Ascending aorta (tissue), 2 donors: ENCODE data around the gene PLK3. TPM values are rescaled to one million over a fixed set of nuclear protein-coding genes. Genes with fewer than 3 reads are reported as not detected.
A peak's percentile ranks its signal among the peaks of the same experiment; 100 is the strongest.
"Not testable (repeated sequence)": the region's sequence is repeated elsewhere in the genome, so short reads cannot be mapped to it uniquely, and the experiment has no call there.

ENCODE experiments used
- DNase-seq, 2 donors: peaks; one replicate each; pipeline ENCODE4 v3.0.0-alpha.2; 2019; ENCODE audit warnings: low spot score in 2 of 2
- H3K27ac ChIP-seq, 2 donors: fragments of 200-600 bp; sonication (generic); one replicate each; pipeline ENCODE4 v1.5.1; 2016 to 2017; ENCODE audit warnings: mild to moderate bottlenecking in 1 of 2
- H3K27me3 ChIP-seq: fragments of 200-600 bp; sonication (generic); one replicate; pipeline ENCODE4 v1.5.1; 2017
- H3K36me3 ChIP-seq, 2 donors: fragments of 200-600 bp; sonication (generic); one replicate each; pipeline ENCODE4 v1.5.1; 2016
- H3K4me1 ChIP-seq, 2 donors: fragments of 200-600 bp; sonication (generic); one replicate each; pipeline ENCODE4 v1.5.1; 2016 to 2017; ENCODE audit warnings: mild to moderate bottlenecking in 1 of 2
- H3K4me3 ChIP-seq, 2 donors: fragments of 200-600 bp; sonication (generic); one replicate each; pipeline ENCODE4 v1.5.1; 2016 to 2017; ENCODE audit warnings: mild to moderate bottlenecking in 1 of 2
- H3K9me3 ChIP-seq, 2 donors: fragments of 200-600 bp; sonication (generic); one replicate each; pipeline ENCODE4 v1.5.1; 2016
- intact Hi-C: fragments of 100-400 bp; cut with DNase I; formaldehyde crosslinking; loops from one replicate; pipeline ENCODE4 v1.15.1; 2023
- total RNA-seq: library from RNA; depleted of rRNA; stranded (reverse); fragments of >200 nt; gene quantifications from one replicate; pipeline ENCODE4 v1.1.0, GENCODE V29; 2016
- TF ChIP-seq, protein P1 (sequence below), 3 experiments: fragments of 200-600 bp in 2 of 3; fragments of 450-650 bp in 1 of 3; sonication (generic) in 2 of 3; IDR thresholded peaks; one replicate each; pipeline ENCODE4 v1.5.1; 2016 to 2019; ENCODE audit warnings: antibody characterized with exemption in 3 of 3, mild to moderate bottlenecking in 1 of 3, moderate library complexity in 1 of 3

Gene PLK3
- total RNA-seq, 1 donor from 2014 or later, result 107 TPM

- H3K36me3 ChIP-seq, result no peaks in the 10 kb centered on the region
- intact Hi-C loops, result no loop called here
- H3K4me1 ChIP-seq, result peaks cover 0 to 20% of the 10 kb centered on the region in 2 donors
- DNase-seq, result no peak
- peak overlapping the region in 1 of 2 donors; percentile 14 for H3K27ac ChIP-seq
- H3K4me3 ChIP-seq, result no peak overlapping the region
- H3K27me3 ChIP-seq, result no peaks in the 10 kb centered on the region
- H3K9me3 ChIP-seq, result no peaks in the 10 kb centered on the region
- TF ChIP-seq, protein P1, sequence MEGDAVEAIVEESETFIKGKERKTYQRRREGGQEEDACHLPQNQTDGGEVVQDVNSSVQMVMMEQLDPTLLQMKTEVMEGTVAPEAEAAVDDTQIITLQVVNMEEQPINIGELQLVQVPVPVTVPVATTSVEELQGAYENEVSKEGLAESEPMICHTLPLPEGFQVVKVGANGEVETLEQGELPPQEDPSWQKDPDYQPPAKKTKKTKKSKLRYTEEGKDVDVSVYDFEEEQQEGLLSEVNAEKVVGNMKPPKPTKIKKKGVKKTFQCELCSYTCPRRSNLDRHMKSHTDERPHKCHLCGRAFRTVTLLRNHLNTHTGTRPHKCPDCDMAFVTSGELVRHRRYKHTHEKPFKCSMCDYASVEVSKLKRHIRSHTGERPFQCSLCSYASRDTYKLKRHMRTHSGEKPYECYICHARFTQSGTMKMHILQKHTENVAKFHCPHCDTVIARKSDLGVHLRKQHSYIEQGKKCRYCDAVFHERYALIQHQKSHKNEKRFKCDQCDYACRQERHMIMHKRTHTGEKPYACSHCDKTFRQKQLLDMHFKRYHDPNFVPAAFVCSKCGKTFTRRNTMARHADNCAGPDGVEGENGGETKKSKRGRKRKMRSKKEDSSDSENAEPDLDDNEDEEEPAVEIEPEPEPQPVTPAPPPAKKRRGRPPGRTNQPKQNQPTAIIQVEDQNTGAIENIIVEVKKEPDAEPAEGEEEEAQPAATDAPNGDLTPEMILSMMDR (IDR thresholded peaks at IDR 0.05), result no peak
Observed at GRCh38 chr1:44822131-44822701, 22.0 kb downstream of the PLK3 start.

DNA sequence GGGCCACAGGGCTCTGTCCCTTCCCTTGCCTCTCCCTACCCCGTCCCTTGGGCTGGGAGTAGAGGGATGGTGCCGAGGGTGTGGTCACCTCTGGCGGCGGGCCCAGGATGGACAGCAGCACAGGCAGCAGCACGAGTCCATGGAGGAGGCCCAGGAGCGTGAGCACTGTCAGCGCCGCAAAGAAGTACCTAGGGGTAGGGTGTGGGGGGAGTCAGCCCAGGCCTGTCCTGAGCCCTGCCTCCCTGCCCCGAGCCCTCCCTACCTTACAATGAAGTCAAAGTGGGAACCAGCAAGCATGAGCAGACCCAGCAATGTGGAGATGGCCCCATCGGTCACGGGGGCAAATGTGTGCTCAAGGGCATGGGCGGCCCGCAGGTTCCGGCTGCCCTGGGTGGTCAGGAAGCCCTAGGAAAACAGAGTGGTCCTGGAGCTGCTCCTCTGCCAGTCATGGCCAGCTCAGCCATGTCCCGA is 22.8 kb downstream of the PLK3 start:
- no peak overlapping the region for H3K4me3 ChIP-seq
- H3K27ac ChIP-seq, result no peak overlapping the region
- H3K27me3 ChIP-seq, result no peaks in the 10 kb centered on the region
- no peaks in the 10 kb centered on the region for H3K9me3 ChIP-seq
- TF ChIP-seq, protein P1 (IDR thresholded peaks at IDR 0.05), result no peak
- H3K4me1 ChIP-seq, result peaks cover 0 to 20% of the 10 kb centered on the region in 2 donors
- H3K36me3 ChIP-seq, result no peaks in the 10 kb centered on the region
- DNase-seq, result no peak
- intact Hi-C loops, result no loop called here

GRCh38 chr1:44824392-44824791 is 24.2 kb downstream of the PLK3 start:
- peaks cover 0 to 11% of the 10 kb centered on the region in 2 donors for H3K4me1 ChIP-seq
- intact Hi-C loops, H3K27ac ChIP-seq, H3K27me3 ChIP-seq, H3K4me3 ChIP-seq, H3K9me3 ChIP-seq, DNase-seq, H3K36me3 ChIP-seq: not testable (repeated sequence)

GRCh38 chr1:44826375-44827196 is 26.4 kb downstream of the PLK3 start:
- TF ChIP-seq, protein P1 (IDR thresholded peaks at IDR 0.05), result no peak
- Histone ChIP-seq H3K36me3 (no peaks in the 10 kb centered on the region), H3K9me3 (no peaks in the 10 kb centered on the region), H3K27me3 (no peaks in the 10 kb centered on the region), H3K4me3 (no peak overlapping the region), H3K4me1 (no peaks in the 10 kb centered on the region), H3K27ac (peak overlapping the region in 1 of 2 donors; percentile 30)
- peak in 1 of 2 donors; percentile 80 for DNase-seq
- intact Hi-C loops, result no loop called here

DNA sequence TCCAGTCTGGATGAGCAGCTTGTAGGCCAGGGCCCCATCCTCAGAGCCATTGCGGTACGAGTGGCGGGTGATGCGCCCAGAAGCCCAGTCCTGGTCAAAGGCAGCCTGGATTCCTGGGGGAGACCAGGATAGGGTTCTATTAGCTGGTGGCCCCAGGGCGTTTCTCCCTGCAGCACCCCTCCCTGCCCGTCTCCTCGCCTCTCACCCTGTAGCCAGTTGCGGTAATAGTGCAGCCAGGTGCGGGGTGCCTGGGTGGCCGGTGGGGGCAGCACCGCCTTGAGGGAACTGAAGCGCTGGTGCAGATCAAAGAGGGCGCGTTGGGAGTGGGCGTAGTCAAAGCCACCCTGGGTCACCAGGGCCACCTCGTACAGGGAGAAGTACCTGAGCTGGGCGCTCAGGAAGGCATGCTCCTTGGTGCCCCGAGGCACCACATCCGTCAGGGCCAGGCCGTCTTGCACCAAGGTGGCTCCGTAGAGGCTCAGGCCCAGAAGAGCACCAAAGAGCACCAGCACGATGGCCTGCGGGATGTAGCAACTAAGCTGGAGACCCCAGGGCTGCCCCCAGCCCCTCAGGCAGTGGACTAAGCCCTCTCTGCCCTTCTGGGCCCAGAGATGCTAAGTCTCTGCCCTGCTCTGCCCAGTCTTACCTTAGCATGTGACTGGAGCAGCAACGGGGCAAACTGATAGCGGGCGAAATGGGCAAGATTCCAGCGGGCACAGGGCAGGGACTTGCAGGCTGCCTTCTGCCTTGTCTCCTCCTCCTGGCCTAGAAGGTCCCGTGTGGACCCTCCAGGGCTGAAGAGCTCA is 27.2 kb downstream of the PLK3 start:
- Histone ChIP-seq H3K36me3 (no peaks in the 10 kb centered on the region), H3K27ac (no peak overlapping the region), H3K27me3 (no peaks in the 10 kb centered on the region), H3K4me1 (no peaks in the 10 kb centered on the region), H3K9me3 (no peaks in the 10 kb centered on the region), H3K4me3 (no peak overlapping the region)
- DNase-seq, result no peak
- TF ChIP-seq, protein P1 (IDR thresholded peaks at IDR 0.05), result no peak
- intact Hi-C loops, result no loop called here
